ENCODE results near the gene SNX10.

GRCh38 chr7:26356229-26356628 is 64.6 kb downstream of the SNX10 start:
- TF ChIP-seq POLR2A (IDR thresholded peaks at IDR 0.05) (no peak), CTCF (IDR thresholded peaks at IDR 0.05) (no peak)
